A673 (cell line): ENCODE data around the gene ARID5B. TPM values are rescaled to one million over a fixed set of nuclear protein-coding genes. Genes with fewer than 3 reads are reported as not detected.

Source experiments
- BruUV-seq: library from RNA; stranded (reverse); fragments of 400-500 nt; replicated peaks from 2 replicates; lab custom pipeline; 2021; lab: Mats Ljungman, UMichigan
- CTCF ChIA-PET: fragments of 300-600 bp; sonication (Branson Sonifier 250); formaldehyde crosslinking; loops from one replicate; lab custom pipeline; 2022; ENCODE audit warnings: antibody characterized with exemption; lab: Charles Lee
- POLR2A ChIA-PET: fragments of 300-600 bp; sonication (Branson Sonifier 250); formaldehyde crosslinking; loops from one replicate; lab custom pipeline; 2022; ENCODE audit warnings: antibody characterized with exemption; ENCODE audit not compliant: low non-redundant PET; lab: Charles Lee
- DNase-seq: peaks from one replicate; pipeline ENCODE4 v3.0.0-alpha.2; 2015; ENCODE audit warnings: low spot score
- H3K27ac ChIP-seq: fragments of 200-600 bp; sonication (generic); 2 replicates; pipeline ENCODE4 v1.5.1; 2016; ENCODE audit warnings: mixed run types, low read depth, mild to moderate bottlenecking, mixed read lengths, antibody characterized with exemption, low read length; ENCODE audit not compliant: poor library complexity, severe bottlenecking
- H3K27me3 ChIP-seq: fragments of 200-600 bp; sonication (generic); replicated peaks from 2 replicates; pipeline ENCODE4 v1.6.1; 2017; ENCODE audit warnings: mixed run types, low read depth, mild to moderate bottlenecking, mixed read lengths, antibody characterized with exemption, low read length; ENCODE audit not compliant: insufficient read depth, poor library complexity
- H3K36me3 ChIP-seq: fragments of 200-600 bp; sonication (generic); 2 replicates; pipeline ENCODE4 v1.6.1; 2016; ENCODE audit warnings: mixed run types, mild to moderate bottlenecking, mixed read lengths, antibody characterized with exemption, low read length; ENCODE audit not compliant: insufficient read depth, poor library complexity, severe bottlenecking
- H3K4me1 ChIP-seq: fragments of 200-600 bp; sonication (generic); 2 replicates; pipeline ENCODE4 v1.6.1; 2017; ENCODE audit warnings: mixed run types, mild to moderate bottlenecking, mixed read lengths, antibody characterized with exemption, low read length; ENCODE audit not compliant: insufficient read depth, poor library complexity, severe bottlenecking
- H3K4me3 ChIP-seq: fragments of 200-600 bp; sonication (generic); 2 replicates; pipeline ENCODE4 v1.5.1; 2016; ENCODE audit warnings: low read depth, mixed run types, mild to moderate bottlenecking, mixed read lengths, low read length; ENCODE audit not compliant: poor library complexity, severe bottlenecking
- H3K9me3 ChIP-seq: fragments of 200-600 bp; sonication (generic); 2 replicates; pipeline ENCODE4 v1.6.1; 2016; ENCODE audit warnings: mixed run types, low read depth, mild to moderate bottlenecking, mixed read lengths, antibody characterized with exemption, low read length; ENCODE audit not compliant: poor library complexity, severe bottlenecking
- EZH2 ChIP-seq: fragments of 200-600 bp; sonication (generic); IDR thresholded peaks from 2 replicates; pipeline ENCODE4 v1.6.1; 2017; ENCODE audit warnings: borderline replicate concordance, low read depth, mild to moderate bottlenecking, mixed read lengths, antibody characterized with exemption, low read length; ENCODE audit not compliant: poor library complexity, severe bottlenecking
- intact Hi-C: fragments of 100-400 bp; cut with micrococcal nuclease; formaldehyde crosslinking; loops from one replicate; pipeline ENCODE4 v1.10.0; 2022; ENCODE audit not compliant: unreplicated experiment
- total RNA-seq: library from RNA; stranded (reverse); gene quantifications from 2 replicates; pipeline ENCODE4 v1.2.3, GENCODE V29; 2021
- TF ChIP-seq, protein P1 (sequence below): fragments of 300-800, 200-600 bp; sonication (generic); conservative IDR thresholded peaks from 2 replicates; pipeline ENCODE4 v1.5.1; 2017; ENCODE audit warnings: low read depth, mild to moderate bottlenecking, antibody characterized with exemption, low read length, moderate library complexity, mixed read lengths

ARID5B gene
- total RNA-seq, 1 experiment from 2014 or later, result 29.0 TPM

DNA sequence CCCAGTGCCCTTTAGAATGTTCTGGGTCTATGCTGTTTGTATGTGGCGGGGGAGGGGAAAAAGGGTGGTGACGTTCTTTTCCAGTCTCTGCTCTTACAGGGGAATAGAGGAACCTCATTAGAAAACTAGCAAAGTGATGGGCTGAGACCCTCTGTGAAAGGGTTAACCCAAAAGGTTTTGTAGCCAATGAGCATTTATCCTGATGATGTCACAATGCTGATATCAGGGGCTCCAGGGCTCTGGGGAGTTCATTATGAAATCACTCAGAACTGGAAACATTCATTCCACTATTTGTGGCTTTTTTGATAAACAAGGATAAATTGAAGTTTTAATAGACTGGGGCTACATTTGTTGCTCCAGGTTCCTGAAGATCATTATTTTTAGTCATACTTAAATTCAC is 71.7 kb downstream of the ARID5B start:
- peak; percentile 41 for DNase-seq
- H3K36me3 ChIP-seq, result no peaks in the 10 kb centered on the region
- TF ChIP-seq EZH2, result no peak
- TF ChIP-seq, protein P1, sequence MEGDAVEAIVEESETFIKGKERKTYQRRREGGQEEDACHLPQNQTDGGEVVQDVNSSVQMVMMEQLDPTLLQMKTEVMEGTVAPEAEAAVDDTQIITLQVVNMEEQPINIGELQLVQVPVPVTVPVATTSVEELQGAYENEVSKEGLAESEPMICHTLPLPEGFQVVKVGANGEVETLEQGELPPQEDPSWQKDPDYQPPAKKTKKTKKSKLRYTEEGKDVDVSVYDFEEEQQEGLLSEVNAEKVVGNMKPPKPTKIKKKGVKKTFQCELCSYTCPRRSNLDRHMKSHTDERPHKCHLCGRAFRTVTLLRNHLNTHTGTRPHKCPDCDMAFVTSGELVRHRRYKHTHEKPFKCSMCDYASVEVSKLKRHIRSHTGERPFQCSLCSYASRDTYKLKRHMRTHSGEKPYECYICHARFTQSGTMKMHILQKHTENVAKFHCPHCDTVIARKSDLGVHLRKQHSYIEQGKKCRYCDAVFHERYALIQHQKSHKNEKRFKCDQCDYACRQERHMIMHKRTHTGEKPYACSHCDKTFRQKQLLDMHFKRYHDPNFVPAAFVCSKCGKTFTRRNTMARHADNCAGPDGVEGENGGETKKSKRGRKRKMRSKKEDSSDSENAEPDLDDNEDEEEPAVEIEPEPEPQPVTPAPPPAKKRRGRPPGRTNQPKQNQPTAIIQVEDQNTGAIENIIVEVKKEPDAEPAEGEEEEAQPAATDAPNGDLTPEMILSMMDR, result no peak
- CTCF ChIA-PET, result no interaction called here
- no peak overlapping the region for H3K4me3 ChIP-seq
- H3K27ac ChIP-seq, result no peak overlapping the region
- POLR2A ChIA-PET, result no interaction called here
- H3K9me3 ChIP-seq, result no peaks in the 10 kb centered on the region
- H3K4me1 ChIP-seq, result peaks cover 74% of the 10 kb centered on the region
- intact Hi-C loops, result no loop called here
- no peaks in the 10 kb centered on the region for H3K27me3 ChIP-seq
- BruUV-seq, result no TSS peak

DNA sequence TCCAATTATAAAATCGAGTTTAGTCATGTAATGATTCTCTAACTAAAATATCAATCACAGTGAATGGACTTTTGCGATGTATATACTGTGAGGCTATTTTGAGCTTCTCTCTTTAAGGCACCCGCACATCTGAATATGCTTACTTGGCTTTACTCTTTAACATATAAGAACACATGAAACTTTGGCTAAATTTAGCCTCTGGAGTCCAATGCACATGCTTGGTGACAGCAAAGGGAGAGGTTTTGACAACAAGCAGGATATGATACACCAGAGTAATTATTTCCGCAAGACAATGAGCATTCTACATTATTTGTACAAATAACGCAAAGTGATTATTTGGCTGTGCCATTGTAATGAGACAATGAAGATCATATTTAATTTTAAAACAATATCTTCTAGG is 72.4 kb downstream of the ARID5B start:
- Histone ChIP-seq H3K36me3 (no peaks in the 10 kb centered on the region), H3K4me3 (no peak overlapping the region), H3K27ac (peak overlapping the region; percentile 65), H3K27me3 (no peaks in the 10 kb centered on the region), H3K9me3 (no peaks in the 10 kb centered on the region), H3K4me1 (peaks cover 68% of the 10 kb centered on the region)
- intact Hi-C loops, result no loop called here
- no TSS peak for BruUV-seq
- TF ChIP-seq EZH2, result no peak
- TF ChIP-seq, protein P1, result no peak
- peak; percentile 49 for DNase-seq
- CTCF ChIA-PET, result no interaction called here
- POLR2A ChIA-PET, result no interaction called here

DNA sequence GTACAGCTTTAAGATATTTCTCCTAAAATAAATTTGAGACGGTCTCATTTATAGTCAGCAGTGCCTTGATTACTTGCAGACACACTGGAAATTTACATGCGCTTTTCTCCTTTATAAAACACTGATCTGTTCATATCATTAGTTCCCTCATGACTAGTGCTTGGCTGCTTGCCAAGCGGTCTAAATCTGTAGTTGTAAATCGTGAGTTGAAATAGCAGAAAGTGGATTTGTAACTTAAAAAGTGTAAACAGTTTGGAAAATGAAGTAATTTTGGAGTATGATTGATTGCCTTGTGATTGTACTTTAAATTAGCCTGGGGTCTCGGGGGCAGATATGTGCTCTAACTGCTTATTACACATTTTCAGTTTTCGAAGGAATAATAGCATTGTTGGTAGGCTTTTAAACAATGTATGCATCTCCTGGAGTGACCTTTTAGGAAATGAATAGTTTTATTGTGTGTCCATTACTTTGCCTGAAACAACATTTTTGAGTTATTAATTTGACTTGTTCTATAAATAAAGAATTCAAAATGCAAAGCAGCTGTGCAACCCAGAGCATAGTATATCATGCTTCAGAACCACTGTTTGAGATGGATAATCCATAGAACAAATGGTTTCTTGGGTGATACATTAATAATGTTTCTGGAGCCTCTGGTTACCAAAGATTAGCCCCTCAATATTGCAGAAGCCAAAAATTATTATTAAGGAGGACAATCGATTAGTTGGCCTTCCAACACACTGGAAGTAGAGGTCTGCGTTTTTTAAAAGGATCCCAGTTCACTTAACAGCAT is 73.3 kb downstream of the ARID5B start:
- POLR2A ChIA-PET, result interaction anchor here (0.6 kb wide), 1 partner anchor 63 kb away, joined by 3 read pairs; no protein-coding TSS in a partner anchor
- Histone ChIP-seq H3K4me1 (peaks cover 62% of the 10 kb centered on the region), H3K27me3 (no peaks in the 10 kb centered on the region), H3K36me3 (no peaks in the 10 kb centered on the region), H3K4me3 (peak overlapping the region; percentile 9), H3K9me3 (no peaks in the 10 kb centered on the region), H3K27ac (peak overlapping the region; percentile 65)
- CTCF ChIA-PET, result no interaction called here
- TF ChIP-seq, protein P1, result no peak
- TF ChIP-seq EZH2, result no peak
- BruUV-seq, result no TSS peak
- DNase-seq, result peak; percentile 88
- intact Hi-C loops, result no loop called here
